ENCODE measurements around the gene ABTB1.

Gene ABTB1

DNA sequence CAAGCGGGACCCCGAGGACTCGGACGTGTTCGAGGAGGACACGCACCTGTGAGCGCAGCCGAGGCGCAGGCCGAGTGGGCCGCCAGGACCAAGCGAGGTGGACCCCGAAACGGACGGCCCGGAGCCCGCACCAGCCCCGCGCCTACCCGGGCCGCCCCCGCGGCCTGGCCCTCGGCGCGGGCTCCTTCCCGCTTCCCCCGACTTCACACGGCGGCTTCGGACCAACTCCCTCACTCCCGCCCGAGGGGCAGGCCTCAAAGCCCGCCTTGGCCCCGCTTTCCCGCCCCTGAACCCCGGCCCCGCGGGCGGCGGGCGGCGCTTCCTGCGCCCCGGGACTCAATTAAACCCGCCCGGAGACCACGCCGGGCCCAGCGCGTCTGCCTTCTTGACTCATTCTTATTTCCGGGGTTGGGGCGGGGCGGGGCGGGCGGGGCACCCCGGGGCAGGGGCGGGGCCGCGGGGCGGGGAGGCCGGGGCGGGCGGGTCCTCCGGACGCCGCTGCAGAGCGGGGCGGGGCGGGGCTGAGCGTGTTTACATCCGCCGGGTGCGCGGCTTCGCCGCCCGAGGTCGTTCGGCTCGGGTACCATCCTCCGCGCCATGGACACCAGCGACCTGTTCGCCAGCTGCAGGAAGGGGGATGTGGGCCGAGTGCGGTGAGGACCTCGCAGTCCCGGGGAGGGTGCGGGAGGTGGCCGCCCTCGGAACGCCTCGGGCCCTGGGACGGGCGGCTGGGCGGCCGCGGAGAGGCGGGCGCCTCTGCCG, at the start of gene ABTB1:
ABTB1 (plus strand) TSS at position 524 of the 762 bp plus-strand sequence; CDS start at position 598, 74 bp downstream.
- DNase-seq, result no peak

DNA sequence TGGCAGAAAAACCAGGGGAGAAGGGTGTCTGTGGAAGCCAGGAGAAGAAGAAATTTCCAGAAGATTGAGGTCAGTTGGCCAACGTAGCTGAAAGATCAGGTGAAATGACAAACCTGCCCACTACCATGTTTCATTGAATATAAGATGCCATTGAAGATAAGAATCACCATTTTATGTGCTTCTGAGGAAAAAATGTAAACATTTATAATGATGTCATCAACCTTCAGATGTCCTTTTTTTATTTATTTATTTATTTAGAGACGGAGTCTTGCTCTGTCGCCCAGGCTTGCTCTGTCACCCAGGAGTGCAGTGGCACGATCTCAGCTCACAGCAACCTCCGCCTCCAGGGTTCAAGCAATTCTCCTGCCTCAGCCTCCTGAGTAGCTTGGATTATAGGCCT, 48.7 kb upstream of the ABTB1 start:
- no peak for DNase-seq

DNA sequence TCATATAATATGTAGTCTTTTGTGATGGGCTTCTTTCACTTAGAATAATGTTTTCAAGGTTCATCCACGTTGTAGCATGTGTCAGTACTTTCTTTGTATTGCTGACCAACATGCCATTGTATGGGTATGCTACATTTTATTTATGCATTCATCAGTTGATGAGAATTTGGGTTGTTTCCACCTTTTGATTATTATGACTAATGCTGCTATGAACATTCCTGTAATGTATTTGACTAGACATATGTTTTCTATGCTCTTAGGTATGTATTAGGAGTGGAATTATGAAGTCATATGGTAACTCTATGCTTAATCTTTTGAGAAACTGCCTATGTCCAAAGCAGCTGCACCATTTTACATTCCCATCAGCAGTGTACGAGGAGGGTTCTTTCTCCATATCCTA, 46.9 kb upstream of the ABTB1 start:
- DNase-seq, result no peak

DNA sequence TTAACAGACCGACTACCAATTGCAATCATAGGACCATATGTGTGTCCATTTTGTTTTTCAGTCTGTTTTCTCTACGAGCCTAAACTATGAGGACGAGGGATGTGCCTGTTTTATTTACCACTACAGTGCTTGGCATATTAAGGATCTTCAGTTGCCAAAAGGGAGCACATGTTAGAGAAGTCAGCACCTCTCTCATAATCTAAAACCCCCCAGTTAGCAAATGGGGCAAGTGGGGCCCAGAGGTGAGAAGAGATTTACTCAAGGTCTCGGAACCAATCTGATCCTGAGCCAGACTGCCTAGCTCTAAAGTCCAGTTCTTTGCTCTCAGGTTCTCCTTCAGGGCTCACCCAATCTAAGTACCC, 44.3 kb upstream of the ABTB1 start:
- no peak for DNase-seq

DNA sequence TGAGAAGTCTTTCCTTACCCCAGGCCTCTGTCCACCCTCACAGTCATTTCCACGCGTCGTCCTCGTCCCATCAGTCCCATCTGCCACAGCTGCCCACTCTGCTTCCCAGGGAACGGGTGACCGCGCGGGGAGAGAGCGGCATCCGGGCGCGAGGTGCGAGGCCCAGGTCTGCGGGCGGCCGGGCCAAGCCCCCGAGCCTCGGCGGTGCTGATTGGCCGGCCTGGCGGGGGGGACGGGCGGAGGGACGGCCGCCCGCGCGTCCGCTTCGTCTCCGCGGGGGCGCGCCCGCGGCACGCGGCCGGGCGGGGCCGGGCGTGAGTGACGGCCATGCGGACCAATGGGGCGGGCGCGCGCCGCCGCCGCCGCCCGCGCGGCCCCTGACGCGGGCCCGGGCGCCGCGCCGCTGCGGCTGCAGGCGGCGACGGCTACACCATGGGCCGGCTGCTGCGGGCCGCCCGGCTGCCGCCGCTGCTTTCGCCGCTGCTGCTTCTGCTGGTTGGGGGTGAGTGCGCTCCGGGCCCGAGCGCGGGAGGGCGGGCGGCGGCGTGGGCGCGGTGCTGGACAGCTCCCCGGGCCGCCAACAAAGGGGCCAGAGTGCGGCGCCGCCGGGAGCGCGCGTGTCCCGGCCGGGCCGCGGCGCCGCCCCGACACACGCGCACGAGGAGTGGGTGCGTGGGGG, 43.8 kb upstream of the ABTB1 start, which contains the start of gene PODXL2:
PODXL2 (plus strand) TSS at position 398 of the 679 bp plus-strand sequence; CDS start at position 433, 35 bp downstream.
- DNase-seq, result no peak

DNA sequence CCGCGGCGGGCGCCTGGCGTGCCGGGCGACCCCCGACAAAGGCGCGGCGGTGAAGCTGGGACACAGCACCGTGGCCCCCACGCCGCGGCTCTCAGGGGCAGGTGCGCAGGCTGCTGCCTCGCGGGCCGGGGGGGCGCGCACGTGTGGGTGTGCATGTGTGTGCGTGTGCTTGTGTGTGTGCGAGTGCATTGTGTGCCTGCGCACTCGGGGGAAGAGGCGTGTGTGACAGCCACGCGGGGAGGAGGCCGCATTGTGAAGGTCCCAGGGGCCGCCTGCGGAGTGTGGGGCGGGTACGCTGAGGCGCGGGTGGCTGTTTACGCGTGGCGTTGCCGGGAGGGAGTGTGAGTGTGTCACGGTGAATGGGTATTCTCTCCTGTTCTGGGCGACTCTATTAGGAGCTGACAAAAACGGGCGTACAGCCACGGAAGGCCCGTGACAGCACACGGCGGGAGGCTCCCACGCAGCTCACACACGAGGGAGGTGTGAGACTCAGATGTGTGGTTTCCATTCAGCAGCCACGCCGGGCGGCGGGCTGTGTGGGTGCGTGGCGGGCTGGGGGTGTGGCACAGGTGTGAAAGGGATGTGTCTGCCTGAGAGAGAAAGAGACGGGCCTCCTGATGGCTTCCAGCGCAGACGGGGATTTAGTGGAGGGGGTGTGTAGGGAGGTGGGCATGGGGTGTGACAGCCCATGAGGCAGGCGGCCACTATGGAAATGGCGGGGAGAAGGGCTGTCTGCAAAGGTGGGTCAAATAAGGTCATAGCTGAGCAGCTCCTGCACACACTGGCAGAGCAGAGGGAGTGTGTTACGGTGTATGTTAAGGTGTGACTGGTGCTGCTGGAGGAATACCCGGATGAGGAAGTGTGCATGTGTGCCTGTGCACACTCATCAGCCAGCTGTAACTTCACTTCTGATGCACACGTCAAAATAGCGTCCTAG, 43.0 kb upstream of the ABTB1 start:
- no peak for DNase-seq

DNA sequence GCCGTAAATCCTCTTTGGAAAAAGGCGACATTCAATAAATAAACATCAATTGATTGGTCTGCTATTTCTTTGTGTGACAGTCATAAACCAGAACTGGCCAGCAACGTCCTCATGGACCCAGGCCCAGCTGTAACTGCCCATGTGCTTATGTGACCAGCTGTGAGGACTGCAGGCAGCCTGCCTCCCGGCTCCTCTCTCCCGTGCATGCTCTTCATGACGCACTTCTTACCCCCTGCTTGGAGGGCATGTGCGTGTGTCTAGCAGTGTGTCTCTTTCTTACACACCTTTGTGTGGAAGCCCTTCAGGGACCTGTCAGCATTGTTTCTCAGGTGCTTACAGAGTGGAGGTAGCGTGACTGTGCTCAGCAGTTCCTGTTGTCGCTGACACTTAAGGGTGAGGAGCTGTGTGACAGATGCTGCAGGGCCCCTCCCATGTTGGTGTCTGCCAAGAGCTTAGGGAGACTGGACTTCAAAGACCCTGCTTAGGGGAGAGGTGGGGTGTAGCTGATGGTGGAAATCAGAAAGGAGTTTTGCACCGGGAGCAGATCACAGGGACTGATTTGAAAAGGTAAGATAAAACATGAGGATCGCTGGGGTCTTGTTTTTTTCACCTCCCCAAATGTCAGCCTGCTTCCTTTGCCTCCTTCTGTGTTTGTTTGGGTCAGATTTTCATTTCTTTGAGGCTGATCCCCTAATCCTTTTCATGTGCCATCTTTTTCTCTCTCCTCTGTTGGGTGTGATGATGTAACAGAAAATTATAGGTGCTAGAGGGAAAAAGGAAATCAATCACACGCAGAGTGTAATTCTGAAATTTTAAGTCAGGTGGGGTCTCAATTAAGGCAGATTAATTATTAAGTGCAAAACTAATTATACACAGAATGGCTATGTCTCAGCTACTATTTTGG, 41.7 kb upstream of the ABTB1 start:
- no peak for DNase-seq

DNA sequence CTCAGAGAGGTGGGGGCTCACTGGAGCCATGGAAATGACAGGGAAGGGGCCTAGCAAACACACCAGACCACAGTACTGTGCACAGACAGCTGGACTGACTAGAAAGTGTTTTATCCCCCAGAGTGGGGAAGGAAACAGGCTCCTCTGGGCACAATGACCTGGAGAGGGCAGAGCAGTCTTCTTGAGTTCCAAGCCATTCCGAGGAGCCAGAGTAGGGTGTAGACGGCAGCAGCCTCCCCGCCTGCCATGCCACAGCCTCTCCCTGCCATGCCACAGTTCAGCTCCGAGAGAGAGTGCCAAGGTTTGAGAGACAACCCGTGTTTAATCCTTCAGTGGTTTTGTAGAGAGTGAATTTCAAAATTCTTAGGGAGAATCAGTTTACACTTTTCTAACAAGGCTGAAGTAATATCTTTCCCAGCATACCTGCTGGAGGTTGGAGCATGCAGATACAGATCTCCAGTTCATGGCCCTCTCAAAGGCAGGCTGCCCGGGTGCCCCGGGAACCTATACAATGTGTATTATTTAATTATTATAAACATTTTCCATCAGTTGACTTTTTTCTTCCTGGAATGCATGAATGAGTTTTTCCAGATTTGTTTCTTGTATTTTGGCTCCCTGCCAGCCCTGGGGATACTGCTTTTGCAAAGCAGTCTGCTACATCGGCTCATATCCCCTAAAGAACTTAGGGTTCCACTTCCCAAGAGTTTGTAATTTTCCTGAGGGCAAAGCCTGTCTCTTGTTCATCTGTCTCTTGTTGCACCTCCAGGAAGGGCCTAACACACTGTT, 40.5 kb upstream of the ABTB1 start:
- no peak for DNase-seq

DNA sequence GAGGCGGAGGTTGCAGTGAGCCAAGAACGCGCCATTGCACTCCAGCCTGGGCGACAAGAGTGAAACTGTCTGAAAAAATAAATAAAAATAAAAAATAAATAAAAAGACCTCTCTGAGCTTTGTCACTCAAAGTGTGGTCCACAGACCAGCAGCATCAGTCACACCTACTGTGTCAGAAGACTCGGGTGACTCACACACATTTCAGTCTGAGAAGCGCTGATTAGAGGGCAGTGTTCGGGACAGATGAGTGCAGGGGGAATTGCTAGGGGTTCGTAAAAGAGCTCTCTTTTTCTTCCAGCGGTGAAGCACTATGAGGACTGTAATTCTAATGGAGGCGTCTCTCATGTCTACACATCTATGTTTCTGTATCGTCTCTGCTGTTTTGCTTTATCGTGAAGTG, 38.1 kb upstream of the ABTB1 start:
- no peak for DNase-seq

DNA sequence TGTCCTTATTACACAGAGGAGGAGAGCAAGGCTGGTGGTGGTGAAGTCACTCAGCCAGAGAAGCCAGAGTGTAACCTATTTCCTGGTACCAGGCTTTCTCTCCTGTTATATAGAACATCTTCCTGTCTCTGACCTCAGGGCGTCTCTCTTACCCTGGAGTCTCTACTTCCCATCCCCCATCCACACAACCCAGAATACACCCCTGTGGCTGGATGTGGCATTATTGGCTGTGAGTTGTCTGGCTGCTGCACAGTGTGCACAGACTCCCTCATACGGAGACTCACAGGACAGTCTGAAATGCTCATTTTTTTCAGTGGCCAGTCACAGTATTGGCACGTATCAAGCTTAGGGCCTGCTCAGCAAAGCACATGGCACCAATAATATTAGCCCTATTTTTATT, 35.2 kb upstream of the ABTB1 start:
- no peak for DNase-seq

DNA sequence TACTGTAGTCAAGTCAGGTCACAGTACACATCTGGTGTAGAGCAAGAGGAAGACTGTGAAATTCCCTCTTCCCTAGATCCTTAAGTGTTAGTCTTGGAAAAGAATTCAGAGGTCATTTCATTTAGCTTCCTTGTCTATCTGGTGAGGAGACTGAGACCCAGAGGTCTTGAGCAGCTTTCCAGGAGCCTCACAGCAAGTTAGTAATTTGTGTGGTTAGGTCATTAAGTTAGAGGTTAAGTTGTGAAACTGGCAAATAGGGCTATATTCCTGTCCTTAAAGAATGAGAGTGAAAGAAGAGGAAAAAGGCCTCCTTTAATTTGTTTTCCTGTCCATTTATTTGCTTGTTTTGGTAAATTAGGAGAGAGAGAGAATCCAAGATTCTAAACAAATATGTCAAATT, 34.8 kb upstream of the ABTB1 start:
- no peak for DNase-seq

DNA sequence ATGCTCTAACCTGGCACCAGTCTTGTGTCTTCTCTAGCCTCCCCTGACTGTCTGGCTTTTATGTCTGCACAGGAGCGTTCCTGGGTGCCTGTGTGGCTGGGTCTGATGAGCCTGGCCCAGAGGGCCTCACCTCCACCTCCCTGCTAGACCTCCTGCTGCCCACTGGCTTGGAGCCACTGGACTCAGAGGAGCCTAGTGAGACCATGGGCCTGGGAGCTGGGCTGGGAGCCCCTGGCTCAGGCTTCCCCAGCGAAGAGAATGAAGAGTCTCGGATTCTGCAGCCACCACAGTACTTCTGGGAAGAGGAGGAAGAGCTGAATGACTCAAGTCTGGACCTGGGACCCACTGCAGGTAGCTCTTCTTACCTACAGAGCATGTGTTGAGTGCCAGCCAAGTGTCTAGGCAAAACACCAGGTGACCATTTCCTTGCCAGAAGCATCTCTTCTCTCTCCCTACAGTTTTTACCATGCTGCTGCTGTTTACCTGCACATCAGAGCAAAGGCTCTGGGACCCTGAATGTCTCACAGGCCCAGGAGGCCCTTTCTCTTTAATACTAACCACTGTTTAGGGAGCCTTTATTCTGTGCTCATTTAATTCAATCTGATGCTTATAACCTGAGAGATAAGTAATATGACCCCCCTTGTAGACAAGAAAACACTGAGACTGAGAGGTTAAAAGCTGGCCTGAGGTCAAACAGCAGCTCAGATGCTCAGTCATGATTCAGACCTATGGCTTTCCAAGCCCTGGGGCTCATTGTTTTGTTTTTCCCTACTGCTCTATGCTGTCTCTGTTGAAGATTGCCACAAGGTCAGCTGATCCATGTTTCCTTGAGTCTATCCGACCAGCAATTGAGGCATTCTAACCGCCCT, 33.3 kb upstream of the ABTB1 start:
- DNase-seq, result no peak

DNA sequence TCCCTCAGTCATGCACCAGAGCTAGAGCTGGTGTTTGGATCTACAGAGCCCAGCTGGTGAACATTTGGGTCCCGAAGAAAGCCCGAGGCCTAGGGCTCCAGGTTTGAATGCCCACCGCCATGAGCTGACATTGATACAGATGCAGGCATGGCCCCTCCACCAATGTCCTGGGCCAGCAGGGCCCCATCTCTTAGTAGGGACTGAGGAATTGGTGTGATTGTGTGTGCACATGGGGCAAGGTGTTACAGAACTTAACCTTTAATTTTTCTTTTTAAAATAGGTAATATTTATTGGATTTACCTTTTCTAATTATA, 32.8 kb upstream of the ABTB1 start:
- DNase-seq, result no peak

DNA sequence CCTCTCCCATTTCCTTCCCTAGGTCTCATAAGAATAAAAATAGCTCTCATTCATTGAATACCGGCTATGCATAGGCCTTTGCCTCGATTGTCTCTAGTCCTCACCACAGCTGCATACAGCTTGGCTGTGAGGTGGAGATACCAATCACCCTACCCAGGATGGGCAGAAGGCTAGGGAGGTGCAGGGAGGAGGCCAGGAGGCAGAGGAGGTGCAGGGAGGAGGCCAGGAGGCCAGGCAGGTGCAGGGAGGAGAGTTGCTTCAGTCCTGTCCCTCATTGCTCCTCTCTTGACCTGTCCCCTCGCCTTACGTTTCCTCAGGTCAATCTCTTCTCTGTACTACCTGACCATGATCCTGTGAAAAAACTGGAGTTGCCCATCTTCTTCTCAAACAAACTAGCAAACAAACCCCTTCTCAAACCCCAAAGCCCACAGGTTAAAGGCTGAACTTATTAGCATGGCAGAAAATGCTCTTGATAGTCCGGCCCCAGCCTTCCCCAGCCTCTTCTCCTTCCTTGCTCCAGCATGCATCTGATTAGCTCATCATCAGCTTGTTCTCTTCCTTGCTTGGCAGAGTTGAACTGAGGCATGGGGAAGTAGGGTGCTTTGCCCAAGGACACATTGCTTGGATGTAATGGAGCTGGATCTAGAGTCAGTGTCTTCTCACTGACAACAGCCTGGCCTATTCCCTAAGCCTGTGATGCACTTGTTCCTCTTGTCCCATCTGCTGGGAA, 27.9 kb upstream of the ABTB1 start:
- DNase-seq, result no peak

DNA sequence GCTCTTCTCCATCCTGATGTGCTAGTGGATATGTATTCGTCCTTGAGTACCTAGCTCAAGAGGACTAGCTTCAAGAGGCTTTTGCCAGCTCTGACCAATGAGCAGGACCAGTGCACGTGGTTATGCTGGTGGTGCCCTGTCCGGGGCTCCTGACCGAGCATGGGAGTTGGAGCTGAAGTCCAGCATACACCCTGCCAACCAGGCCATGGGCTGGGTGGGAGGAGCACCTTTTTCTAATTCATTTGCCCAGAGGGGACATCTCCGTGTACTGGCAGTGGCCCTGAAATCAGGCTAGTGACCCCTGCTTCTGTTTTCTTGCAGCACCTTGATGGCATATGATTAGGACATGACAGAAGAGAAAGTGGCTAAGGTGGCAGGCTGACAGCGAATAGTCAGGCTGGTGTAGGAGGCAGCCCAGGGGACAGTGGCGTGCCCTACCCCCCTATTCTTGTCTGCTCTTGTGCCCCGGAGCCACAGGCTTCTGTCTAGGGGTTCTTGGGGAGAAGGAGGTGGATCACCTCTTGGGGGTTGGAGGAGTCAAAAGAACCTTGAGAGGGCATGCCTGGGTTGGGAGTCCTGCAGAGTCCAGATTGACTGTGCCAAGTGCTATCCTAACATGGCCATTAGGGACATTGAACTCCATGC, 27.3 kb upstream of the ABTB1 start:
- no peak for DNase-seq

DNA sequence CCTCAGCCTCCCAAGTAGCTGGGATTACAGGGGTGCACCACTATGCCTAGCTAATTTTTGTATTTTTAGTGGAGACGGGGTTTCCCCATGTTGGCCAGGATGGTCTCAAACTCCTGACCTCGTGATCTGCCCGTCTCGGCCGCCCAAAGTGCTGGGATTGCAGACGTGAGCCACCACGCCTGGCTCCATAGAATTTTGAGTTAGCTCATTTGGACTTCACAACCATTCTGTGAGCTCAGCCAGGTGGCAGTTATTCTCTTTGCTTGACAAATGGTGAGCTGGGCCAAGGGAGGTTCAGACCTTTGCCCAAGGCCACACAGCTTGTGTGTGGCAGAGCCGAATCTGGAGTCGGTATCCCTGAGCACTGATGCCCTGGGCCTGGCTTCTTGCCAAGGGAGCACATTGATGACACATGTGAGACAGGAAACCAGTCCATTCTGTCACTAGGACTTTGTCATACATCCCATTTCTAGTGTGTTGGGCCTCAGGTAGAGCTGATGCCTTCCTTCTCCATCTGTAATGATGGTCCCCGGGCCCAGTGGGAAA, 26.2 kb upstream of the ABTB1 start:
- DNase-seq, result no peak

DNA sequence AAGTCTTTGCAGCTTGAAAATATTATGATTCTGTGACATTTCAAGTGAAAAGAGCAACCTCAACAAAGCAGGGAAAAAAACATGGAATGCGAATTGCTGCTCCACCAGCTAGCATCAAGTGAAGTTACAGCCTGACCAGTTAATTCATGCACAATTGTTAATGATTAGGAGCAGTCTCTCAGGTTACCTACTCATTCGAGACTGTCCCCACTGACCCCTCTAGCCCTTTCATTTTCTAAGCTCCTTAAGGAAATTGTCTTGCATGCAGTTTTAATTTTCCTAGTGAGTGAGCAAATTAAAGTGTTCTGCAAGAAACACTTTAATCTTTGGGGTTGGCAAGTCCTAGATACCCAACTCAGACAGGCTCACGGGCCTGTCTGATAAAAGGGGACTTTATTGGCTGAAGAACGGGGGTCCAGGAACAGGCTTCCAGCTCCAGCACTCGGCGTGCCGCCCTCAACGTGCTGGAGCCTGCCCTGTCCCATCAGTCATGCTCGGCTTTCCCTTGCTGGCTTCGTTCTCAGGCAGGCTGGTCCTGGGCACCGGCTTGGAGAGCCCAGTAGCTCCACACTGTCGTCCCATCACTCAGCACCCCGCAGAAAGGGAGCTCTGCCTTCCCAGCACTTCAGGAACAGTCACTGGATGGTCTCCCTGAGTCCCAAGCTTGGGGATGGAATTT, 25.4 kb upstream of the ABTB1 start:
- no peak for DNase-seq

DNA sequence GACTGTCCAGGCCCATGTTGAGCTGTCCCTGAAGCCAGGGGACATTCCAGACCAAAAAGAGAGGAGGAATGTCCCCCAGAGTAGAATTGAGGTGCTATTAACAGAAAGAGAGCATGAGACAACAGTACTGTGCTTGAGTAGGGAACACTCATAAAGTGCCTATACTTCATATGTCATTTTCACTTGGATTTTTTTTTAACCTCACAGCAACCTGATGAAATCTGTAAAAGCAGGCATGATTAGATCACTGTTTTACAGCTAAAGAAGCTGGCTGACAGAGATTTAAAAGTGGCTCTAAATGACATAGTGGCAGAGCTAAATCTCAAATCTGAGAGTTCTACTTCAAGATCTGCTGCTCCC, 24.9 kb upstream of the ABTB1 start:
- DNase-seq, result no peak

DNA sequence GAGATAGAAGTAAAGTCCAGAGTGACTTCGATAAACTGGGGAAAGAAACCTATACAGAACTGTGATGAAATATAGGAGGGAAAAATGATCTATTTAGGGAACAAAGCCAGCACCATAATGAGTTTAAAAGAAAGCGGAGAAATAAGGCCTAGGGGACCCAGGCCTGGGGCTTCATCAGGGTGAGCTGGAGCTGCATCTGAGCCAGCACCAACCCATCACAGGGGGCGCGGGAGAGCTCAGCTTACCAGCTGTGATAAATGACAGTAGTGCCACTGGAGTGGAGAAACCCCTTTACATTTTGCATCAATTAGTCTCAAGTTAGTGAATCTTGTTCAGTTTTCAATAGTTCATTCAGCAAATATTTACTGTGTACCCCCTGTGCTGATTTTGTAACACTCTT, 22.5 kb upstream of the ABTB1 start:
- DNase-seq, result no peak
